Bone marrow (tissue), 2 donors: Measurements from ENCODE around the gene OR1S1.
"Not testable (repeated sequence)": the region's sequence is repeated elsewhere in the genome, so short reads cannot be mapped to it uniquely, and the experiment has no call there.

Experiments
- DNase-seq, 2 donors: peaks; one replicate each; lab custom pipeline; 2025; lab: John Stamatoyannopoulos, UW

The OR1S1 gene

DNA sequence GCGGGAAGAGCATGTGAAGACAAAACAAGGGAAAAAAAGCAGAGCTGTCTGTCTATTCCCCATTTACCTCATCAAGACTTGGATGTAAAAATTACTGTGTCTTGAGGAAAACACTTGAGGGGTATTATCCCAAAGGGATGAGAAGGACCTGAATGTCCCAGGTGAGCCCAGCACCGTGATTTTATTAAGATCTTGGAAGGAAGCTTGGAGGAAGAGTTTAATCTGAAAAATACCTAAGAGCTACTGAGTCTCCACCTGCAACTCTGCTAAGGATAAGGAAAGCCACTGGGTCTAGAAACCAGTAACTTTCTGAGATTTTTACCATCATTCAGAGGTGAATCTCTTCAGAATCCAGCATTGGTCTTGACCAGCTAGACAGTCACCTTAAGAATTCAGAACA is at the start of gene OR1S1:
OR1S1 (plus strand) TSS at position 301 of the 400 bp plus-strand sequence.
- DNase-seq: not testable (repeated sequence)

- DNase-seq: no peak
Measured at GRCh38 chr11:58164389-58164788, 48.1 kb upstream of the OR1S1 start.

- no peak for DNase-seq
Measured at GRCh38 chr11:58164990-58165389, 47.5 kb upstream of the OR1S1 start.

DNA sequence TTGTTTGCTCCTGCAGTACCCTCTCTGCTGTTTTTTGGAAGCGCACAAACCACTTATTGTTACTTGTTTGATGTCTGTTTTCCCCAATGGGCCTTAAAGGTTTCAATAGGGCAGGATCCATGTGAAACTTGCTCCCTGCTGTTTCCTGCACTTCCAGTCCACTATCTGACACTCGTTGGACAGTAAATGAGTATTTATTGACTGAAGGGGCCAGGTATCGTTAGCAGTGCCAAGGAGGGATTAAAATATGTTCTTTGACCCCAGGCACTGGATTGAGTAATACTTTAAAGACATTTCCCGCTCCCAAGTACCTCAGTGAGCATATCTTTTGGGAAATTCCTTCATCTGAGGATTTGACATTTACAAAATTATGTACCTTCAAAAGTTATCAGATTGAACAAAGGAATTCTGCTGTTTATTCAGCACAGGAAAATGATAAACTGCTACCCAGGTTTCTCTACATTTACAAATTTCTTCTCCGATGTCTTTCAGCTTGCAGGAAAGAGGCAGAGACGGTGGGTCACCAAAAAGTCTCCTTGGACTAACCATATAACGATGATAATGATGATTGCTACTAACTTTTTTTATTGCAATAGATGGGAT is 46.9 kb upstream of the OR1S1 start:
- no peak for DNase-seq

DNA sequence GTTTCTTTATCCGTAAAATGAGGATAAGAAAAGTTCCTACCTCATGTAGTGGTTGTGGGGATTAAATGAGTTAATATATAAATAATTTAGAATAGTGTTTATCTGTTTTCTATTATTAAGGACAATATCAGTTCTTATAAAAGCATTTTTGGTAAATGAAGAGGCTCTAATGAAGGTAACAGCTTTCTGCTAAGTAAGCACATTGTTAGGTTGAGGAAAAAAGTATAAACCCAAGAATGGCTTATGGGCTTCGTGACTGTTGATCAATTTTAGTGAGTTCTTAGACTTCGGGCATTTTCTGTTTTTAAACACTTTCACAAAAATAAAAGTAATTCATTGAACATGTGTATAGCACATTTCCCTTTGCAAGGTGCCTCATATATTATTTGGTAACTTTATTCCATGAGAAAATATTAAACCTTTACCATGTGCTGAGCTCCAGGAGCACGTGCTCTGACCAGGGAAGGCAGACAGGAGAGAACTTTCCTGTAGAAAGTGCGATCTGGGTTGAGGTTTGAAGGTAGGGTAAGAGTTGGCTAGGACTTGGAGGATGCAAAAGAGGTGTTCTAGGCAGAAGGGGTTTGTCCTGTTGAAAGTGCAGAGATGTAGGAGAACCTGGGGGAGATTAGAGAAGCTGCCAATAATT is 35.0 kb upstream of the OR1S1 start:
- no peak for DNase-seq

GRCh38 chr11:58178444-58178843 is 34.1 kb upstream of the OR1S1 start:
- DNase-seq: no peak

DNA sequence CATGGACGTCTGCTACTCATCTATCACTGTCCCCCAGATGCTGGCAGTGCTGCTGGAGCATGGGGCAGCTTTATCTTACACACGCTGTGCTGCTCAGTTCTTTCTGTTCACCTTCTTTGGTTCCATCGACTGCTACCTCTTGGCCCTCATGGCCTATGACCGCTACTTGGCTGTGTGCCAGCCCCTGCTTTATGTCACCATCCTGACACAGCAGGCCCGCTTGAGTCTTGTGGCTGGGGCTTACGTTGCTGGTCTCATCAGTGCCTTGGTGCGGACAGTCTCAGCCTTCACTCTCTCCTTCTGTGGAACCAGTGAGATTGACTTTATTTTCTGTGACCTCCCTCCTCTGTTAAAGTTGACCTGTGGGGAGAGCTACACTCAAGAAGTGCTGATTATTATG is 32.9 kb upstream of the OR1S1 start:
- DNase-seq: no peak

DNA sequence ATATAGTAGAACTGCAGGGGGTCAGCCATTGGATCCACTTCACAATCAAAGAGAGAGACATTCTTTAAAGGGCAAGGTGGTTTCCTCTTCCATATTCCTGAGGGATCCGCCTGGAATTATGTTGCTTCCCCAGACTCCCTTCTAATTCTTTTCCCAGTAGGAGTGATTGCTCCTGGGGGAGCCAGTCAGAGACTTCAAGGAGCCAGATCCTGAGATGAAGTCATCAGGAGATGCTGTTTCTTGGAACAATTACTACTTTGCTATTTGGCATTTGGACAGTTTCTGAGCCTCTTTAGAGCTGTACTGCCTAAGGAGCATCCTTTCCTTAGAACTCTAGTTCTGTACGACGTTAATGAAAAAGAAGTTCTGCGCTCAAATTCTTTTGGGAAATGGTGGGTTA is 25.6 kb upstream of the OR1S1 start:
- no peak for DNase-seq

GRCh38 chr11:58188770-58189169 is 23.8 kb upstream of the OR1S1 start, which contains the start of gene OR9Q2:
Gene OR9Q2, plus strand, starts transcription at chr11:58189070. Its CDS starts 1,421 bp downstream, at chr11:58190491.
- DNase-seq: no peak

GRCh38 chr11:58192229-58192628 is 20.3 kb upstream of the OR1S1 start:
- DNase-seq: no peak

DNA sequence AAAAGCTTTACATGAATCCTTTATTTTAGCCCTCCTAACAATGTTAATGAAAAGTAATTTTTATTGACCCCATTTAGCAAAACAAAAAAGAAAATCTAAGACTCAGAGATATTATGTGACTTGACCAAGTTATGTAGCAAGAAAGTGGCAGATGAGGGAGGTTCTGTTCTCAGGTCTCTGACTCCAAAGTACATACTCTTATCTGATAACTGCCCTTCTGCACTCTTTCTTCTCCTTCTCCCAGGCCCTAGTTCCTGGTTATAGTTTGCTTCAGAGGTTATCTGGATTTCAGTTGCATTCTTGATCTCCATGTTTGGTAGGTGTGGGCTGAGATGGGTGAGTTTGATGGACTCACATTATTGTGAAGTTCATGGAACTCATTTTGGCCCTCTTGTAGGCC is 19.1 kb upstream of the OR1S1 start:
- DNase-seq: no peak

DNA sequence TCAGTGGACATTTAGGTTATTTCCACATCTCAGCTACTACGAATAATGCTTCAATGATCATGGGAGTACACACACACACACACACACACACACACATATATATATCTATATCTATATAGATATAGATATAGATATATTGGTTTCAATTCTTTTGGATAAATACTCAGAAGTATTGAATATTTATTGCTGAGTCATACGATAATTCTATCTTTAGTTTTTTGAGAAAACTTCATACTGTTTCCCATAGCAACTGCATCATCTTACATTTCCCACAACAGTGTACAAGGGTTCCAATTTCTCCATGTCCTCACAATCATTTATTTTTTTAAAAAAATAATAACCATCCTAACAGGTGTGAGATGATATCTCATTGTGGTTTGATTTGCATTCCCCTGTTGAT is 16.6 kb upstream of the OR1S1 start:
- no peak for DNase-seq

DNA sequence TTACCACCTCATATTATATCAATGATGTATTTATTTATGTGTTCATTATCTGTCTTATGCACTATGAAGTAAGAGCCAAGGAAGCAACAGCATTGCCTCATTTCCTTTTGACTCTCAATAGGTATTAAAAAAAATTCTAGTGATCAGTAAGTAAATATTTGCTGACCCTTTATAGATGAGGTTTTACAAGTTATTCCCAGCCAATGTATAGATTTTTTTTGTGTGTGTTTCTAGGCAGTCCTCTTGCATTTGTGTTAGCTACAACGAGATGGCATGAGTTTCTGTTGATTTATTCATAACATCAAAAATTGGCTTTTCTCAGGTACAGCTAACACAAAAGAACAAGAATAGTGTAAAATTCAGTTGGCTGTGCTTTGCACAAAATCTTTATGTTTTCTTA is 13.2 kb upstream of the OR1S1 start:
- DNase-seq: no peak

GRCh38 chr11:58204042-58204441 is 8.5 kb upstream of the OR1S1 start, which contains the start of gene OR1S2:
Gene OR1S2, minus strand, starts transcription at chr11:58204142. Its CDS starts 0 bp downstream, at chr11:58204142.
- DNase-seq: no peak

- DNase-seq: no peak
Measured at GRCh38 chr11:58216476-58216875, 4.0 kb downstream of the OR1S1 start.

GRCh38 chr11:58222721-58223120 is 10.2 kb downstream of the OR1S1 start:
- DNase-seq: no peak

DNA sequence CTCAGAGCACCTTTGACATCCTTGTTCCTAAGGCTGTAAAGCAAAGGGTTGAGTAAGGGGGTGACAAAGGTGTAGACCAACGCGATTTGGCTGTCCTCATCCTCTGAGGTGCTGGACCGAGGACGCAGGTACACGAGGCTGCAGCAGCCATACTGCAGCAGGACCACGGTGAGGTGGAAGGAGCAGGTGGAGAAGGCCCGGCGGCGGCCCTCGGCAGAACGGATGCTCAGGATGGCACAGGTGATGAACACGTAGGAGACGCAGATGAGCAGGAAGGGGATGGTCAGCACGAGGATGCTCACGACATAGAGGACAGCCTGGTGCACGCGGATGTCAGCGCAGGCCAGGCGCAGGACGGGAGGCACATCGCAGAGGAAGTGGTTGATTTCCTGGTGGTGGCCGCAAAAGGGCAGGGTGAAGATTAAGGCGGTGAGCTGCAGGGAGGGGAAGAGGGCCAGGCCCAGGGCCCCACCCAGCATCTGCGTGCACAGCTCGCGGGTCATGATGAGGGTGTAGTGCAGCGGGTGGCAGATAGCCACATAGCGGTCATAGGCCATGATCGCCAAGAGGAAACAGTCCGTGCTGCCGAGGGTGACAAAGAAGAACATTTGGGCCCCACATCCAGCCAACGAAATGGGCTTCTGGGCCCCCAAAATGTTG is 15.6 kb downstream of the OR1S1 start:
- no peak for DNase-seq

GRCh38 chr11:58243954-58244353 is 31.4 kb downstream of the OR1S1 start:
- DNase-seq: no peak

- no peak for DNase-seq
Measured at GRCh38 chr11:58254936-58255335, 42.4 kb downstream of the OR1S1 start.

DNA sequence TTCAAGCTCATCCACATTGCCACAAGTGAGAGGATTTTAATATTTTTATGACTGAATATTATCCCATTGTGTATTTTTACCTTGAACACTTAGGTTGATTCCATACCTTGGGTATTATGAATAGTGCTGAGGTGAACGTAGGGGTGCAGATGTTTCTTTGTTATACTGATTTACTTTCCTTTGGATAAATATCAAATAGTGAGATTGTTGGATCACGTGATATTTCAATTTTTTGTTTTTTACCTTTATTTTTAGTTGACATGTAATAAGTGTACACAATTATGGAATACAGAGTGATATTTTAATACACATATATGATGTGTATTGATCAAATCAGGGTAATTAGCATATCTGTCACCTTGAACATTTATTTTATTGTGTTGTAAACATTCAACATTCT is 47.5 kb downstream of the OR1S1 start:
- DNase-seq: no peak
